H1 (cell line): ENCODE measurements around the gene SOX12.
A peak's percentile ranks its signal among the peaks of the same experiment; 100 is the strongest.

Experiments
- BCL11A ChIP-seq, 2 experiments: IDR thresholded peaks; one replicate each; pipeline ENCODE4 v1.6.1; 2011; ENCODE audit warnings: low read depth in 2 of 2, low read length in 2 of 2, mild to moderate bottlenecking in 2 of 2
- BRCA1 ChIP-seq: IDR thresholded peaks from 2 replicates; pipeline ENCODE4 v1.6.1; 2012; ENCODE audit warnings: low read depth, low read length, improper control_type of control experiment
- CBX8 ChIP-seq: fragments of 300-800, 300-1000 bp; sonication (generic); IDR thresholded peaks from 2 replicates; pipeline ENCODE4 v1.7.1; 2016; ENCODE audit warnings: low read depth, low read length, borderline replicate concordance
- CEBPB ChIP-seq: IDR thresholded peaks from 2 replicates; pipeline ENCODE4 v1.6.1; 2012; ENCODE audit warnings: low read depth, low read length
- CTCF ChIP-seq, 3 experiments: IDR thresholded peaks; 1 replicate in 2 of 3; 2 replicates in 1 of 3; pipeline versions ENCODE4 v1.5.1 to v1.6.1; 2011; ENCODE audit warnings: low read length in 3 of 3, mild to moderate bottlenecking in 3 of 3, inconsistent platforms in 2 of 3, low read depth in 1 of 3, moderate library complexity in 1 of 3; ENCODE audit not compliant: insufficient read depth in 1 of 3; ENCODE audit errors: control extremely low read depth in 1 of 3
- EZH2 ChIP-seq: fragments of 200-600 bp; sonication (generic); IDR thresholded peaks from 2 replicates; pipeline ENCODE4 v1.7.1; 2012; ENCODE audit warnings: low read depth, mild to moderate bottlenecking, moderate library complexity, low read length, inconsistent platforms; ENCODE audit not compliant: severe bottlenecking
- GABPA ChIP-seq: IDR thresholded peaks from 2 replicates; pipeline ENCODE4 v1.6.1; 2011; ENCODE audit warnings: mild to moderate bottlenecking, low read length, moderate library complexity, borderline replicate concordance; ENCODE audit not compliant: insufficient read depth
- POLR2AphosphoS5 ChIP-seq: IDR thresholded peaks from 2 replicates; pipeline ENCODE4 v1.6.1; 2011; ENCODE audit warnings: low read depth, low read length
- RAD21 ChIP-seq, 2 experiments: IDR thresholded peaks in 1 of 2; conservative IDR thresholded peaks in 1 of 2; 2 replicates each; pipeline ENCODE4 v1.6.1; 2011; ENCODE audit warnings: low read depth in 2 of 2, low read length in 2 of 2, improper control_type of control experiment in 1 of 2, inconsistent platforms in 1 of 2, mild to moderate bottlenecking in 1 of 2, moderate library complexity in 1 of 2
- SIRT6 ChIP-seq: IDR thresholded peaks from one replicate; pipeline ENCODE4 v1.7.1; 2012; ENCODE audit warnings: low read length, inconsistent platforms
- TEAD4 ChIP-seq: IDR thresholded peaks from 2 replicates; pipeline ENCODE4 v1.6.1; 2012; ENCODE audit warnings: low read depth, low read length, inconsistent platforms, mixed read lengths

GRCh38 chr20:362271-363254 is 37.2 kb downstream of the SOX12 start:
- no peak for TF ChIP-seq BRCA1
- TF ChIP-seq SIRT6: no peak
- TF ChIP-seq RAD21 (IDR thresholded peaks at IDR 0.05 in 1 of 2, conservative IDR thresholded peaks at IDR 0.05 in 1 of 2; ENCODE audit: low read depth in 2 of 2, low read length in 2 of 2): peak; percentile 44 to 58
- TF ChIP-seq TEAD4: no peak
- TF ChIP-seq CTCF (IDR thresholded peaks at IDR 0.05; ENCODE audit: control extremely low read depth in 1 of 3, insufficient read depth in 1 of 3, low read depth in 1 of 3, low read length in 3 of 3): peak; percentile 44 to 54 (median 49)
- no peak for TF ChIP-seq CBX8
- no peak for TF ChIP-seq CEBPB
- TF ChIP-seq POLR2AphosphoS5: no peak
- no peak for TF ChIP-seq EZH2
- no peak for TF ChIP-seq BCL11A (IDR thresholded peaks at IDR 0.05; ENCODE audit: low read depth in 2 of 2, low read length in 2 of 2)
- no peak for TF ChIP-seq GABPA
